Measurements from ENCODE around the gene L3MBTL2. TPM values are rescaled to one million over a fixed set of nuclear protein-coding genes. Genes with fewer than 3 reads are reported as not detected.

Gene L3MBTL2
- total and polyA plus RNA-seq, 2 donors from 2014 or later = 16.4 to 25.1 TPM

DNA sequence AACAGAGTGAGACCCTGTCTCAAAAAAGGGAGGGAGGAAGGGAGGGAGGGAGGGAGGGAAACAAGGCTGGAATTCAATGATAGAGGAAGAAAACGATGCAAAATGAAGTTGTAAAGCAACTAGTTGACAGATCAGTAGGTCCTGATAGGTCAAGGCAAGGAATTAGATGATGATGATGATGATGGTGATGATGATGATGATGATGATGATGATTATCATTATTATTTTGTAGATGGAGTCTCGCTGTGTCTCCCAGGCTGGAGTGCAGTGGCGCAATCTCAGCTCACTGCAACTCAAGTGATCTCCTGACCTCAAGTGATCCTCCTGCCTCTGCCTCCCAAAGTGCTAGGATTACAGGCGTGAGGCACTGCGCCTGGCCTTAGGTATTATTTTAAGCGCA is 11.3 kb upstream of the L3MBTL2 start:
- Histone ChIP-seq H3K36me3 (ENCODE audit: control insufficient read depth in 2 of 3, insufficient read depth in 3 of 3, low read length in 3 of 3) (no peaks in the 10 kb centered on the region), H3K27ac (ENCODE audit: low read depth in 2 of 2, low read length in 2 of 2) (no peak overlapping the region), H3K27me3 (ENCODE audit: control insufficient read depth, insufficient read depth, low read length) (no peaks in the 10 kb centered on the region), H3K9ac (ENCODE audit: low read length in 3 of 3) (no peak overlapping the region), H3K9me3 (ENCODE audit: control insufficient read depth in 2 of 3, insufficient read depth in 1 of 3, low read length in 3 of 3) (no peaks in the 10 kb centered on the region), H3K4me1 (ENCODE audit: control insufficient read depth in 2 of 3, insufficient read depth in 2 of 3, low read depth in 1 of 3, low read length in 3 of 3) (peaks cover 0 to 4% (median 0%) of the 10 kb centered on the region in 3 donors), H3K4me3 (ENCODE audit: low read length in 3 of 3) (no peak overlapping the region)
- FAIRE-seq (no peak), DNase-seq (peak in 1 of 5 donors; percentile 8)
- intact Hi-C loops (cut with DNase I) = no loop called here
- TF ChIP-seq, protein P1, sequence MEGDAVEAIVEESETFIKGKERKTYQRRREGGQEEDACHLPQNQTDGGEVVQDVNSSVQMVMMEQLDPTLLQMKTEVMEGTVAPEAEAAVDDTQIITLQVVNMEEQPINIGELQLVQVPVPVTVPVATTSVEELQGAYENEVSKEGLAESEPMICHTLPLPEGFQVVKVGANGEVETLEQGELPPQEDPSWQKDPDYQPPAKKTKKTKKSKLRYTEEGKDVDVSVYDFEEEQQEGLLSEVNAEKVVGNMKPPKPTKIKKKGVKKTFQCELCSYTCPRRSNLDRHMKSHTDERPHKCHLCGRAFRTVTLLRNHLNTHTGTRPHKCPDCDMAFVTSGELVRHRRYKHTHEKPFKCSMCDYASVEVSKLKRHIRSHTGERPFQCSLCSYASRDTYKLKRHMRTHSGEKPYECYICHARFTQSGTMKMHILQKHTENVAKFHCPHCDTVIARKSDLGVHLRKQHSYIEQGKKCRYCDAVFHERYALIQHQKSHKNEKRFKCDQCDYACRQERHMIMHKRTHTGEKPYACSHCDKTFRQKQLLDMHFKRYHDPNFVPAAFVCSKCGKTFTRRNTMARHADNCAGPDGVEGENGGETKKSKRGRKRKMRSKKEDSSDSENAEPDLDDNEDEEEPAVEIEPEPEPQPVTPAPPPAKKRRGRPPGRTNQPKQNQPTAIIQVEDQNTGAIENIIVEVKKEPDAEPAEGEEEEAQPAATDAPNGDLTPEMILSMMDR (IDR thresholded peaks at IDR 0.05; ENCODE audit: borderline replicate concordance, extremely low read depth, insufficient read depth) = no peak

DNA sequence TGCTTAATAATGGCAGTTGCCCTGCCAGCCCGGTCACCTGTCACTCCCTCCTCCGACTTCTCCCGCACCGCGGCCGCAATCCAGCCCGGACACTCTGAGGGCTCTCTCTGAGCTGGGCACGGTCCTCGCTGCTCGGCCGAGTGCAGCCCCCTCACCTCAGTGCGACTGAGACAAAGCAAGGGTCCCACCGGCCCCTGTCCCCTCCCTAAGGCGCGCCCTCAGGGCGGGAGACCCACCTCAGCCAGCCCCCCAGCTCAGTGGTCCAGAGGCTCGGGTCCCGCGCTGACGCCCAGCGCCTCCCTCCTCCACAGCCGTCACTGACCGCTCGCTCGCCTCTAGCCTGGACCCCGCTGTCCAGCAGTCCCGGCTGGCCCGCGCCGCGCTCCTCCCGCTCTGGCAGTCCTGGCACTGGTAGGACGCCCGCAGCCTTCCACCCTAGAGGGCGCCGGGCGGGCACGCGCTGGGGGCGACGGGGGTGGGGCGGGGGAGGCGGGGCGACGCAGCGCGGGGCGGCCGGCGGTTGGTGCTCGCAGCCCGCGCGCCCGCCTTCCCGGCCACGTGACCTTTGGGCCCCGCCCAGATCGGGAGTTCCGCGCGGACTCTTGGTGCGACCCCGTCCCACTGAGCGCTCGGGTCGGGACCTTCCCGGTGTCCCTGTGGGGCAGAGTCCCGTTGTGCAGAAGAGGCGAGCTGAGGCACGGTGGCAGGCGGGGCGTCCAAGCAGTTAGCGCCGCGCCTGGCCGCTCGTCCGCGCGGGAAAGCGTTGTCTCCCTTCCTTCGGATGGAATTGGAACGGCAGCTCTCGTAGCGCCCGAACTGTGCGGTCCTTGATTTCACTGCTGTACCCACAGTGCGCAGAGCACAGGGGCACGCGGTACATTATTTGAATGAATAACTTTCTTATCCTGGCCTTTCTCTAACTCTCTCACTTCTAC is 7.8 kb upstream of the L3MBTL2 start:
- Histone ChIP-seq H3K27me3 (ENCODE audit: control insufficient read depth, insufficient read depth, low read length) (no peaks in the 10 kb centered on the region), H3K4me1 (ENCODE audit: control insufficient read depth in 2 of 3, insufficient read depth in 2 of 3, low read depth in 1 of 3, low read length in 3 of 3) (peaks cover 0 to 4% (median 0%) of the 10 kb centered on the region in 3 donors), H3K9ac (ENCODE audit: low read length in 3 of 3) (peak overlapping the region; percentile 17 to 65 (median 49)), H3K36me3 (ENCODE audit: control insufficient read depth in 2 of 3, insufficient read depth in 3 of 3, low read length in 3 of 3) (no peaks in the 10 kb centered on the region), H3K27ac (ENCODE audit: low read depth in 2 of 2, low read length in 2 of 2) (no peak overlapping the region), H3K4me3 (ENCODE audit: low read length in 3 of 3) (peak overlapping the region; percentile 50 to 84 (median 79)), H3K9me3 (ENCODE audit: control insufficient read depth in 2 of 3, insufficient read depth in 1 of 3, low read length in 3 of 3) (no peaks in the 10 kb centered on the region)
- intact Hi-C loops (cut with DNase I) = no loop called here
- TF ChIP-seq, protein P1 (IDR thresholded peaks at IDR 0.05; ENCODE audit: borderline replicate concordance, extremely low read depth, insufficient read depth) = peak; percentile 3
- FAIRE-seq = no peak
- DNase-seq = peak; percentile 78 to 93 (median 88)

DNA sequence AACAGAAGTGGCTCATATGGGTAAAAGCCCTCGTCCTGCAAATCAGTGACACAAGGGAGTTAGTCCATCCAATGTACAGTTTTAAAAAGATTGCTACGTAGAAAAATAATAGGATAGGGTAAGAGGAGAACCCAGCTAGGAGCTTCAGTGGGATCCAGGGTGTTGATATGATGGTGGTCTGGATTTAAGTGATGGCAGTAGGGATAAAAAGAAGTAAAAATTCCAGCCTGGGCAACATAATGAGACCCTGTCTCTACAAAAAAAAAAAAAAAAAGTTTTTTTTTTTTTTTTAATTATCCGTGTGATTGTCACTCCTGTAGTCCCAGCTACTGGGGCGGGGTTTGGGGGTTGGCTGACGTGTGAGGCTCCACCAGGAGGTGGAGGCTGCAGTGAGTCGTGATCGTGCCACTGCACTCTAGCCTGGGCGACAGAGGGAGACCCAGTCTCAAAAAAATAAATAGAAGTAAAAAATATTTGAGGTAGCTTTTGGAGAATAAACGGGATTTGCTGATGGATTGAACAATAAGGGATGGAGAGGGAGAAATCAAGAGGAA is 7.0 kb upstream of the L3MBTL2 start:
- no peaks in the 10 kb centered on the region for H3K36me3 ChIP-seq (ENCODE audit: control insufficient read depth in 2 of 3, insufficient read depth in 3 of 3, low read length in 3 of 3)
- FAIRE-seq (no peak), DNase-seq (peak in 3 of 5 donors; percentile 38 to 82 (median 52))
- H3K27ac ChIP-seq (ENCODE audit: low read depth in 2 of 2, low read length in 2 of 2) = no peak overlapping the region
- TF ChIP-seq, protein P1 (IDR thresholded peaks at IDR 0.05; ENCODE audit: borderline replicate concordance, extremely low read depth, insufficient read depth) = no peak
- peaks cover 0 to 4% (median 0%) of the 10 kb centered on the region in 3 donors for H3K4me1 ChIP-seq (ENCODE audit: control insufficient read depth in 2 of 3, insufficient read depth in 2 of 3, low read depth in 1 of 3, low read length in 3 of 3)
- H3K27me3 ChIP-seq (ENCODE audit: control insufficient read depth, insufficient read depth, low read length) = no peaks in the 10 kb centered on the region
- peak overlapping the region in 2 of 3 donors; percentile 49 to 65 for H3K9ac ChIP-seq (ENCODE audit: low read length in 3 of 3)
- intact Hi-C loops (cut with DNase I) = no loop called here
- peak overlapping the region; percentile 50 to 84 (median 79) for H3K4me3 ChIP-seq (ENCODE audit: low read length in 3 of 3)
- H3K9me3 ChIP-seq (ENCODE audit: control insufficient read depth in 2 of 3, insufficient read depth in 1 of 3, low read length in 3 of 3) = no peaks in the 10 kb centered on the region

All from kidney (tissue), 14 donors.